T1000 (cell line): ENCODE measurements around the gene UBA6.
"Not testable (repeated sequence)": the region's sequence is repeated elsewhere in the genome, so short reads cannot be mapped to it uniquely, and the experiment has no call there.

ENCODE experiments used
- DNase-seq: peaks from one replicate; lab custom pipeline; 2025; ENCODE audit warnings: mixed read lengths; lab: John Stamatoyannopoulos, UW

UBA6 gene

GRCh38 chr4:67660418-67660817, 40.5 kb downstream of the UBA6 start:
- no peak for DNase-seq

- DNase-seq: no peak
These were observed 41.9 kb downstream of the UBA6 start for GRCh38 chr4:67659065-67659464.

GRCh38 chr4:67658302-67658701, 42.7 kb downstream of the UBA6 start:
- no peak for DNase-seq

GRCh38 chr4:67651536-67651935, 49.4 kb downstream of the UBA6 start:
- no peak for DNase-seq

GRCh38 chr4:67638136-67638535, 62.8 kb downstream of the UBA6 start:
- no peak for DNase-seq

GRCh38 chr4:67636978-67637377, 64.0 kb downstream of the UBA6 start:
- not testable (repeated sequence) for DNase-seq

GRCh38 chr4:67635331-67635730, 65.6 kb downstream of the UBA6 start:
- DNase-seq: no peak

- no peak for DNase-seq
These were observed 66.2 kb downstream of the UBA6 start for GRCh38 chr4:67634741-67635140.

- DNase-seq: no peak
These were observed 68.5 kb downstream of the UBA6 start for GRCh38 chr4:67632492-67632891.

- DNase-seq: no peak
These were observed 76.0 kb downstream of the UBA6 start for GRCh38 chr4:67624939-67625338.

- no peak for DNase-seq
These were observed 84.5 kb downstream of the UBA6 start for GRCh38 chr4:67616478-67616877.

- no peak for DNase-seq
These were observed 85.8 kb downstream of the UBA6 start for GRCh38 chr4:67615119-67615518.

- no peak for DNase-seq
These were observed 86.8 kb downstream of the UBA6 start for GRCh38 chr4:67614186-67614585.

GRCh38 chr4:67608027-67608426, 92.9 kb downstream of the UBA6 start:
- DNase-seq: no peak

- no peak for DNase-seq
These were observed 96.2 kb downstream of the UBA6 start for GRCh38 chr4:67604749-67605148.

GRCh38 chr4:67604029-67604381, 97.0 kb downstream of the UBA6 start:
- DNase-seq: no peak

GRCh38 chr4:67603310-67604028, 97.5 kb downstream of the UBA6 start:
- no peak for DNase-seq

GRCh38 chr4:67593741-67594175, 107.2 kb downstream of the UBA6 start:
- DNase-seq: no peak

GRCh38 chr4:67587156-67587555, 113.8 kb downstream of the UBA6 start:
- DNase-seq: no peak

- DNase-seq: no peak
These were observed 116.5 kb downstream of the UBA6 start for GRCh38 chr4:67584496-67584895.

GRCh38 chr4:67581913-67582312, 119.0 kb downstream of the UBA6 start:
- DNase-seq: no peak

- no peak for DNase-seq
These were observed 119.6 kb downstream of the UBA6 start for GRCh38 chr4:67581208-67581857.

GRCh38 chr4:67580577-67580976, 120.4 kb downstream of the UBA6 start:
- DNase-seq: no peak

GRCh38 chr4:67576538-67576937, 124.4 kb downstream of the UBA6 start:
- no peak for DNase-seq
